HUDEP-2 (cell line): Measurements from ENCODE around the gene BCAR1.
"Not testable (repeated sequence)": the region's sequence is repeated elsewhere in the genome, so short reads cannot be mapped to it uniquely, and the experiment has no call there.

ENCODE experiments used
- DNase-seq, 76 experiments: peaks; one replicate each; lab custom pipeline; 2025; ENCODE audit not compliant: unreplicated experiment in 76 of 76; lab: John Stamatoyannopoulos, UW

Gene BCAR1

GRCh38 chr16:75240633-75241032 is 10.8 kb downstream of the BCAR1 start:
- DNase-seq, result not testable (repeated sequence)

DNA sequence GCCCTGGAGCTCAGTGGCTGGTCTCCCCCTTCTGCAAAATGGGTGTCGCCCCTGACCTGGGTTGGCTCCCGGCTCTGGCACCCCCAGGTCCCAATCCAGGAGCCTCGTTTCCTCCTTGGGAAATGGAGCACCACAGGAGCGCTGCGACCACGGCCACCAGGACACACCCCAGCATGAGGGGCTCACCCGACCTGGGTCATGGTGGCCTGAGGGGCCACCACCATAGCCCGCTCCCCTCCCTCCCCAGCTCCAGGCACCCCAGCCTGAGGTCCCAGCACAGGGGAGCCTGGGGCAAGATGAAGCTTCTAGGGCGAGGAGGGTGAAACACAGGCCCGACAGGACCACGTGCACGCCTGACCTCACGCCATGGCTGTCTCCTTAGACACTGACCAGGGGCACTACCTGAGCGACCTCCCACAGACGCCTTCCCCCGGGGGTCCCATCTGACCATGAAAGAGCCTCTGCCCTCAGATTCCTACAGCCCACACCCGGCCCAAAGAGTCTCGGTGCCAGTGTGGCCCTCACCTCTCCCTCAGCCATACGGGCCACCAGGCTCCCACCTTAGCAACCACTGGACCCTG is 11.8 kb downstream of the BCAR1 start:
- DNase-seq, result no peak

DNA sequence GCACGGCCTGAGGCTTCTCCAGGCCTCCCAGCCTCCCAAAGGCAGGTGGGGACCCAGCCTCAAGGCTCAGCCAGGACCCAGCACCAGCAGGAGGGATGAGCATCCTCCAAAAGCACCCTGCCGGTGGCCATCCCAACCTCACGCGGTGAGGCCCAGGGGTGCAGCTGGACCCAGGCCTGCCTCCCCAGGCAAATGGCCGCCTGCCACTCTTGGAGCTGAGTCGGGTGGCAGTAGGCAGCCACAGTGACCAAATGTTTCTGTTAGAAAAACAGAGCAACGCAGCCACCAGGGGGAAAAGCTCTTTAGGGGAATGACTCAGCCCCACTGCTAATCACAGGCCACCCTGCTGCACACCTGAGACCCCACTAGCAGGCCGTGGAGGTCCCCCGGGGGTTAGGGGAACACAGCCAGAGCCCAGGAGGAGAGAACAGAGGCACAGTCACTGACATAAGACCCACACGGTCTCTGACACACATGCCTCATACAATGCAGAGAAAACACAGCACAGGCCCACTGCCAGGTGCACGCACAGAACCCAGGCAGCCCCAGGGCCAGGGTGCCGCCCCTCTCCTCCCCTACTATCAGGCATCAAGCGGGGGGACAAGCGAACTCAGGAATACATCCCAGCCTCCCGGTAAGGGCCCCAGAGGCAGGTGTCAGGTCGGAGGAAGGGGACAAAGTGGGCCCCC is 12.4 kb downstream of the BCAR1 start:
- DNase-seq, result peak in 1 of 76 experiments; percentile 28

- DNase-seq, result peak in 7 of 76 experiments; percentile 6 to 51 (median 17)
These were observed 13.1 kb downstream of the BCAR1 start for GRCh38 chr16:75238132-75238852.

- no peak for DNase-seq
These were observed 13.9 kb downstream of the BCAR1 start for GRCh38 chr16:75237398-75238131.

DNA sequence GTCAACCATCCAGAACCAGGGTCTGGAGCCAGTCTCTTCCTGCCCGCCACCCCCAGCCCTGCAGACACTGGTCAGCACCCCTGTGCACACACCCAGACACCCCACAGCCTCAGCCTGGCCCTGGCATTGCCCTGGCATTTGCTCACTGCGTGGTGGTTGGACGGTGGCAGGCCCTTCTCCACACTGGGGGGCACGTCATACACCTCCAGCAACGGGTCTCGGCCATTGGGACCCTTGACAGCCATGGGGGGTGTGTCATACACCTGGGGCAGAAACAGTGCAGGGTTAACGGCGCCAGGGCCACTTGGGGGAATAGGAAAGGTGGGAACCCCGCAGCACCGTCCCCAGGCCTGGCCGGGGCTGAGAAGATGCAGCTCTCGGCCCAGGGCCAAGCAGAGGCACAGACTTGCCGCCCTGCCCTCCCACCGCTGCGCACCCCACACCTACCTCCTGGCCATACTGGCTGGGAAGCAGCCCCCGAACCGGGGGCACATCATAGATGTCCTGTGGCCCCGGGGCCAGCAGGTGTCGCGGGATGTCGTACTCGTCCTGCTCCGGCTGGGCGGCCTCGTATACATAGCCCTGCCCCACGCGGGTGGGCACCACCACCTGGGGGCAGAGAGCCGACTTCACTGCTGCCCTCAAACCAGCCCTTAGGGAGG is 14.6 kb downstream of the BCAR1 start:
- DNase-seq, result no peak

DNA sequence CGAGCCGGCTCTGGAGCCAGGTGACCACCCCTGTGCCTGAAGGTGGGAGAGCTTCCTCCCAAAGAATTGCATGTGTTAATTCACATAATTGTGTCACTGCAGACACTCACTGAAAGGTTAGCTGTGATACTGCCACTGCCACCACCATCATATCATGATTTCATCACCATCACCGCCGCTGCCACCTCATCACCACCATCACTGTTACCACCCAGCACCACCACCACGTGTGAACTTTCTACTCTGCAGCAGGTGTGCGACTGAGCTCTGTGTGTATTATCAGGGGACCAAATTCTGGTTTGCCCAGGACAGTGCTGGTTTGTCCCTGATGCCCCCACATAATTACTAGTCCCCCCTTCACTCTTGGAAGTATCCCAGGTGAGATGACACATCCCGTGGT is 15.2 kb downstream of the BCAR1 start:
- no peak for DNase-seq

DNA sequence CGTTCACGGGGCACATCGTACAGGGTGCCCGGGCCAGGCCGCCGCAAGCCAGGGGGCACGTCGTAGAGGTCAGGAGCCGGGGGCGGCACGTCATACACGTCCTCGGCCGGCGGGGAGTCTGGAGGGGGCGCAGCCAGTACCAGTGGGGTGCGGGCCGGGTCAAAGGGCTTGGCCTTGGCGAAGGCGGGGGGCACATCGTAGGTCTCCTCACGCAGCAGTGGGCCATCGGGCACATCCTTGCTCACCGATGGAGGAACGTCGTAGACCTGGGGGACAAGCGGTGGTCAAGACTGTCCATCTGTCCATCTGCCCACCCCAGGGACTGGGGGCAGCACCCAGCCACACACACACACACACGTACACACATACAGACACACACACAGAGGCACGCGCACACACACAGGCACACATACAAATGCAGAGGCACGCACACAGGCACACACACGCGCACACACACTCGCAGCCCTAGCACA is 15.7 kb downstream of the BCAR1 start:
- DNase-seq, result no peak

- DNase-seq, result no peak
These were observed 16.3 kb downstream of the BCAR1 start for GRCh38 chr16:75234856-75235696.

DNA sequence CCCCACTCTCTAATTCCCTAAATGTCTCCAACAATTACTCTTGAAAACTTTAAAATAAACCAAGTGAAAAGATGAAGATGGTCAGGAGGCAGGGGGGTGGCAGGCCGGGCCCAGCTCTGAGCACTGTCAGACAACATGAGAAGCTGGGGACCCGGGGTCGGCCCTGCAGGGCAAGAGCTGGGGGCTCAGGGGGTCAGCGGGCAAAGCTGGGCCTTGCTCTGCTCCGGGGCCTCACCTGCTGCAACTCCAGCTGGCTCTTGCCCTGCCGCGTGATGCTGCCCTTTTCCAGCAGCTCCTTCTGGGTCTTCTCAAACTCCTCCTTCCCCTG is 17.8 kb downstream of the BCAR1 start:
- DNase-seq, result no peak

DNA sequence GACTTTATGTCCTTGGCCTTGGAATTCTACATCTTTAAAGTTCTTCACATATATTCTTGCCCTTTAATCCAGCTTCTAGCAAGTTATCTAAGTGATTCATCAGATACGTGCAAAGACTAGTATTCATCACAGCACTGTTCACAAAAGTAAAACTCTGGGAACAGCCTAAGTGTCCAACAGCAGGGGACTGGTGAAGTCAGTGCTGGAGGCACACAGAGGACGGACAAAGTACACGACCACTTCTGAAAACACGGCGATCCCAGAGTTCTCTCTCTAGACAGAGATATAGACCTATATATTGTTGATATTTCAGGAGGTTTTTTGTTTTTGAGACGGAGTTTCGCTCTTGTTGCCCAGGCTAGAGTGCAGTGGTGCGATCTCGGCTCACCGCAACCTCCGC is 19.9 kb downstream of the BCAR1 start:
- no peak for DNase-seq

DNA sequence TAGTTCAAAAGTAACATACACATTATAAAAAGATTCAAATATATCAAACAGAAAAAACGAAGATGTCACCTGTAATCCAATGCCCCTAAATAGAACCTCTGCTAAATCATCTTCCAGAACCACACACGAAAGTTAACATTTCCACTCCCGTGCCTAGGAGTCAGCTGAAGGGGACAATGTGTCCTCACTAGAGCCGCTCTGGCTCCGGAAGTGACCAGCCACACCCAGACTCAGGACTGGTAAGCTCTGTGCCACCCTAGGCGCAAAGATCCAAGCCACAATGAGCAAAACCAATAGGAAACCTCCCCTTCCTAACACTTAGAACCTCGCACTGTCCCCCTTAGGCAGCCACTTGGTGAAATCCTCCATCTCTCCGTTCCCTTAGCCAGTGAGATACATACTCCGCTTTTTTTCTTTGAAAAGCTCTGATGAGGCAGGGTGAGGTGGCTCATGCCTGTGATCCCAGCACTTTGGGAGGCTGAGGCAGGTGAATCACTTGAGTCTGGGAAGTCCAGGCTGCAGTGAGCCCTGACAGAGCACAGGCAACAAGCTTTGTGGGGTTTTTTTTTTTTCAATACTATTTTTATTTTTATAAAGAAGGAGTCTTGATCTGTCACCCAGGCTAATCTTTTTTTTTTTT is 20.8 kb downstream of the BCAR1 start:
- peak in 1 of 76 experiments; percentile 15 for DNase-seq

- no peak for DNase-seq
These were observed 22.0 kb downstream of the BCAR1 start for GRCh38 chr16:75229172-75230031.

DNA sequence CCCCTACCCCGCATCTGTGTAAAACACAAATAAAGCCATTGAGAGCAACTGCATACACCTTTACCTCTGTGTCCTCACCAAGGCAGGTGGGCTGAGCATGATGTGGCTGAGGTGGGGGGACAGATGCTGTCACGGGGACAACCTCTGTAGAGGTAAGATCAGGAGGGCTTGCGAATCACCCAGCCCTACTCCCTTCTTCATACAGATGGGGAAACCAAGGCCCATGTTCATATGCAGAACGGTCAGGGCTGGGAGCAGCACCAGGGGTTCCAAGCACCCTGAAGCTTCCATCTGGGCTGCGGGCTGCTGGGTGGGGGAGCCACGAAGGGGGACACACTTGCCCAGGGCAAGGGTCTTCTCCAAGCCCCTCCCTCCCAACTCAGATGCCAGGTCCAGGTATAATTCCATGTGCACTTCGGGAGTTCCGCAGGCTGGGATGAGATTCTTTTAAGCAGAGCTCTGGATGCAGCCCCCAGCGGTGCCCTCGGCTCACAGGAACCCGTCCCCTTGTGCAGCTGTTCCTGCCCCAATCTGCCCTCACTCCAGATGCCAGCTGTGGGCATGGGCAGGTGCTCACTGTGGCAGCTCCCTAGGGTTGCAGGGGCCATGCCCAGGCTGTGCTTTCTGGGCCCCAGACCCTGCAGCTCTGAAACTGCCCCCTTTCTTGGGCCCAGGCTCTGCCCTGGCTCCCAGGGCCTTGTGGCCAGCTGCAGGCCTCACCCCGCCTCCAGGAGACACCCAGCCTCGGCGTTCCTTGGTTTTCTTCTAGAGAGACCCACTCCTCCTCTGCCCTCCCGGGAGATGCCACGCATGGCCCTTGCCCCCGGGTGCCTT is 23.1 kb downstream of the BCAR1 start:
- DNase-seq, result no peak

- DNase-seq, result no peak
These were observed 23.9 kb downstream of the BCAR1 start for GRCh38 chr16:75227361-75228142.

DNA sequence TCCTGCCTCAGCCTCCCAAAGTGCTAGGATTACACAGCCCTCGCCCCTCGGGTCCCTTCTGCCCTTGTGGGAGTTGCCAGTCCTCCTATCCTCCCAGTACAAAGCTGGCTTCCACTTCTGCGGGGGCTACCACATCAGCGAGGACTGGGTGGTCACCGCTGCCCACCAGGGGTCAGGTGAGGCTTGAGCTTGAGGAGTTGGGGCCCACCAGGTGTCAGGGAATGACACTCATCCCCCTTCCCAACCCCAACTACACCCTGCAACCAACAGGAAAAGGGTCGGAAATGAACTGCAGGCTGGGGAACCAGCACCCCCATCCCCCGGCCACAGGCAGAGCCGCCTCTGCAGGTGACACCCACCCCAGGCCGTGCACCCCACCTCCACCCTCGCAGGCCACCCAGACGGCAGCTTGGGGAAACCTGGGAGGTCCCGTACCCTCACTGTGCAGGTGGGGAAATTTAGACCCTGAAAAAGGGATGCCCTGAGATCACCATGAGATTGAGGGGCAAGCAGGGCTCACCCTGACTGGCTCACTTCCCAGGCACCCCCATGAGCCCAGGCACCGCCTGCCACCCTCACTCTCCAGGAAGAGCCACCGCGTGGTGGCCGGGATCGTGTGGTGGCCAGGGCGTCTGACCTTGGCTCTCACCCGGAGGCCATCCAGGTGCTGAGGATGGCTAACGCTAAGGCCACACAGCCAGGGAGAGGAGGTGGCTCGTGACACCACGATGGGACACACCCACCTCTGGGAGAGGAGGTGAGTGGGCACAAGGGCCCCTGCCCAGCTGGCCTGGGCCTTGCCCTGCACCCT is 24.7 kb downstream of the BCAR1 start:
- no peak for DNase-seq
